A673 (cell line): ENCODE results near the gene ANAPC5. TPM values are rescaled to one million over a fixed set of nuclear protein-coding genes. Genes with fewer than 3 reads are reported as not detected.

Experiments used
- BruUV-seq: library from RNA; stranded (reverse); fragments of 400-500 nt; replicated peaks from 2 replicates; lab custom pipeline; 2021; lab: Mats Ljungman, UMichigan
- CTCF ChIA-PET: fragments of 300-600 bp; sonication (Branson Sonifier 250); formaldehyde crosslinking; loops from one replicate; lab custom pipeline; 2022; ENCODE audit warnings: antibody characterized with exemption; lab: Charles Lee
- POLR2A ChIA-PET: fragments of 300-600 bp; sonication (Branson Sonifier 250); formaldehyde crosslinking; loops from one replicate; lab custom pipeline; 2022; ENCODE audit warnings: antibody characterized with exemption; ENCODE audit not compliant: low non-redundant PET; lab: Charles Lee
- DNase-seq: peaks from one replicate; pipeline ENCODE4 v3.0.0-alpha.2; 2015; ENCODE audit warnings: low spot score
- H3K27ac ChIP-seq: fragments of 200-600 bp; sonication (generic); 2 replicates; pipeline ENCODE4 v1.5.1; 2016; ENCODE audit warnings: mixed run types, low read depth, mild to moderate bottlenecking, mixed read lengths, antibody characterized with exemption, low read length; ENCODE audit not compliant: poor library complexity, severe bottlenecking
- H3K27me3 ChIP-seq: fragments of 200-600 bp; sonication (generic); replicated peaks from 2 replicates; pipeline ENCODE4 v1.6.1; 2017; ENCODE audit warnings: mixed run types, low read depth, mild to moderate bottlenecking, mixed read lengths, antibody characterized with exemption, low read length; ENCODE audit not compliant: insufficient read depth, poor library complexity
- H3K36me3 ChIP-seq: fragments of 200-600 bp; sonication (generic); 2 replicates; pipeline ENCODE4 v1.6.1; 2016; ENCODE audit warnings: mixed run types, mild to moderate bottlenecking, mixed read lengths, antibody characterized with exemption, low read length; ENCODE audit not compliant: insufficient read depth, poor library complexity, severe bottlenecking
- H3K4me1 ChIP-seq: fragments of 200-600 bp; sonication (generic); 2 replicates; pipeline ENCODE4 v1.6.1; 2017; ENCODE audit warnings: mixed run types, mild to moderate bottlenecking, mixed read lengths, antibody characterized with exemption, low read length; ENCODE audit not compliant: insufficient read depth, poor library complexity, severe bottlenecking
- H3K4me3 ChIP-seq: fragments of 200-600 bp; sonication (generic); 2 replicates; pipeline ENCODE4 v1.5.1; 2016; ENCODE audit warnings: low read depth, mixed run types, mild to moderate bottlenecking, mixed read lengths, low read length; ENCODE audit not compliant: poor library complexity, severe bottlenecking
- H3K9me3 ChIP-seq: fragments of 200-600 bp; sonication (generic); 2 replicates; pipeline ENCODE4 v1.6.1; 2016; ENCODE audit warnings: mixed run types, low read depth, mild to moderate bottlenecking, mixed read lengths, antibody characterized with exemption, low read length; ENCODE audit not compliant: poor library complexity, severe bottlenecking
- EZH2 ChIP-seq: fragments of 200-600 bp; sonication (generic); IDR thresholded peaks from 2 replicates; pipeline ENCODE4 v1.6.1; 2017; ENCODE audit warnings: borderline replicate concordance, low read depth, mild to moderate bottlenecking, mixed read lengths, antibody characterized with exemption, low read length; ENCODE audit not compliant: poor library complexity, severe bottlenecking
- intact Hi-C: fragments of 100-400 bp; cut with micrococcal nuclease; formaldehyde crosslinking; loops from one replicate; pipeline ENCODE4 v1.10.0; 2022; ENCODE audit not compliant: unreplicated experiment
- total RNA-seq: library from RNA; stranded (reverse); gene quantifications from 2 replicates; pipeline ENCODE4 v1.2.3, GENCODE V29; 2021
- TF ChIP-seq, protein P1 (sequence below): fragments of 300-800, 200-600 bp; sonication (generic); conservative IDR thresholded peaks from 2 replicates; pipeline ENCODE4 v1.5.1; 2017; ENCODE audit warnings: low read depth, mild to moderate bottlenecking, antibody characterized with exemption, low read length, moderate library complexity, mixed read lengths

Gene ANAPC5
- total RNA-seq, 1 experiment from 2014 or later, result 142 TPM

DNA sequence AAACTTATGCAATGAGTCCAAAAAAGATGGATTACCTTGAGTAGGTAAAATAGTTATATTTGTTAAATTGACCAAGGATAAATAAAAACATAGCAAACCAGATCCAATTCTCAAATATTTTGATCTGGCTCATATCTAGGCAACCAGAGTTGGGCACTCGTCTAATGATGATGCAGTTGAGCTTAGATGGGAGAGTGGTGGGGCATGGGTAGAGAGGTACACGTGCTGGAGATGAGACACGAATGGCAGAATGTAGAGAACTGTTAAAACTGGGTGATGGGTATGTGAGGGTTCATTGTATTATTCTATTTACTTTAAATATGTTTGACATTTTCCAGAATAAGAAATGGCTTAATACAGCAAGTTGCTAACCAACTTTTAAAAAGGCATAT lies 40.1 kb upstream of the ANAPC5 start:
- intact Hi-C loops, result no loop called here

GRCh38 chr12:121391619-121392324 lies 39.6 kb upstream of the ANAPC5 start:
- POLR2A ChIA-PET, result interaction anchor here (0.7 kb wide), 1 partner anchor 1160 kb away, joined by 3 read pairs; no protein-coding TSS in a partner anchor

More for the DNA sequence above, 40.1 kb upstream of the ANAPC5 start:
- Histone ChIP-seq H3K27ac (no peak overlapping the region), H3K4me3 (no peak overlapping the region), H3K4me1 (peaks cover 5% of the 10 kb centered on the region), H3K36me3 (no peaks in the 10 kb centered on the region), H3K27me3 (no peaks in the 10 kb centered on the region), H3K9me3 (no peaks in the 10 kb centered on the region)
- POLR2A ChIA-PET, result no interaction called here
- TF ChIP-seq, protein P1, sequence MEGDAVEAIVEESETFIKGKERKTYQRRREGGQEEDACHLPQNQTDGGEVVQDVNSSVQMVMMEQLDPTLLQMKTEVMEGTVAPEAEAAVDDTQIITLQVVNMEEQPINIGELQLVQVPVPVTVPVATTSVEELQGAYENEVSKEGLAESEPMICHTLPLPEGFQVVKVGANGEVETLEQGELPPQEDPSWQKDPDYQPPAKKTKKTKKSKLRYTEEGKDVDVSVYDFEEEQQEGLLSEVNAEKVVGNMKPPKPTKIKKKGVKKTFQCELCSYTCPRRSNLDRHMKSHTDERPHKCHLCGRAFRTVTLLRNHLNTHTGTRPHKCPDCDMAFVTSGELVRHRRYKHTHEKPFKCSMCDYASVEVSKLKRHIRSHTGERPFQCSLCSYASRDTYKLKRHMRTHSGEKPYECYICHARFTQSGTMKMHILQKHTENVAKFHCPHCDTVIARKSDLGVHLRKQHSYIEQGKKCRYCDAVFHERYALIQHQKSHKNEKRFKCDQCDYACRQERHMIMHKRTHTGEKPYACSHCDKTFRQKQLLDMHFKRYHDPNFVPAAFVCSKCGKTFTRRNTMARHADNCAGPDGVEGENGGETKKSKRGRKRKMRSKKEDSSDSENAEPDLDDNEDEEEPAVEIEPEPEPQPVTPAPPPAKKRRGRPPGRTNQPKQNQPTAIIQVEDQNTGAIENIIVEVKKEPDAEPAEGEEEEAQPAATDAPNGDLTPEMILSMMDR, result no peak
- TF ChIP-seq EZH2, result no peak
- no TSS peak for BruUV-seq
- DNase-seq, result no peak
- CTCF ChIA-PET, result no interaction called here

DNA sequence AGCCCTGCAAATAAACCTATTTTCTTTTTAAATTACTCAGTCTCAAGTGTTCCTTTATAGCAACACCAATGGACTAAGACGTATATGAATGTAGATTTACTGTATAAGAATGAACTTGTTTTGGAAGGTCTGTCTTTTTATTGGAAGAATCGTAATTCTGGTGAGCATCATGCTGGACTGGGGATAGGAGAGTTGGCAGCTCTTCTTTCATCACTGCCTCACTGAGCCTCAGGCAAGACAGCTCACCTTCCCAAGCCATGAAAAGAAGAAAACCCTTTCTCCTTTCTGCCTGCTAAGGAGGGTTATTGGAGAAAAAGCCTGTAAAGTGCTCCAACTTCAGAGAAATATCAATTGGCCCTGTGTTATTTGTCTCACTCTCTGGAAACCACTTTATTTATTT lies 38.6 kb upstream of the ANAPC5 start:
- no peak for DNase-seq
- intact Hi-C loops, result no loop called here
- Histone ChIP-seq H3K27ac (no peak overlapping the region), H3K27me3 (no peaks in the 10 kb centered on the region), H3K4me1 (peaks cover 5% of the 10 kb centered on the region), H3K36me3 (no peaks in the 10 kb centered on the region), H3K4me3 (no peak overlapping the region), H3K9me3 (no peaks in the 10 kb centered on the region)
- POLR2A ChIA-PET, result no interaction called here
- BruUV-seq, result no TSS peak
- CTCF ChIA-PET, result no interaction called here
- TF ChIP-seq EZH2, result no peak
- TF ChIP-seq, protein P1, result no peak

More at GRCh38 chr12:121391619-121392324, 39.6 kb upstream of the ANAPC5 start:
- DNase-seq, result peak; percentile 42
- Histone ChIP-seq H3K4me3 (no peak overlapping the region), H3K9me3 (no peaks in the 10 kb centered on the region), H3K36me3 (no peaks in the 10 kb centered on the region), H3K4me1 (peaks cover 5% of the 10 kb centered on the region), H3K27me3 (no peaks in the 10 kb centered on the region), H3K27ac (no peak overlapping the region)
- intact Hi-C loops, result no loop called here
- BruUV-seq, result no TSS peak
- CTCF ChIA-PET, result no interaction called here
- no peak for TF ChIP-seq EZH2
- TF ChIP-seq, protein P1, result no peak
